ENCODE results near the gene C1orf198.

The C1orf198 gene

GRCh38 chr1:230891413-230891812 lies 23.1 kb upstream of the C1orf198 start:
- DNase-seq (ENCODE audit: low read depth), result no peak

- no peak for DNase-seq (ENCODE audit: low read depth)
Observed at GRCh38 chr1:230884646-230885045, 16.3 kb upstream of the C1orf198 start.

- no peak for DNase-seq (ENCODE audit: low read depth)
Observed at GRCh38 chr1:230883967-230884366, 15.6 kb upstream of the C1orf198 start.

GRCh38 chr1:230879778-230880177 lies 11.5 kb upstream of the C1orf198 start:
- no peak for DNase-seq (ENCODE audit: low read depth)

GRCh38 chr1:230878591-230878990 lies 10.3 kb upstream of the C1orf198 start:
- peak; percentile 68 for DNase-seq (ENCODE audit: low read depth)

GRCh38 chr1:230877924-230878590 lies 9.7 kb upstream of the C1orf198 start:
- no peak for DNase-seq (ENCODE audit: low read depth)

- DNase-seq (ENCODE audit: low read depth), result no peak
Observed at GRCh38 chr1:230877146-230877923, 9.0 kb upstream of the C1orf198 start.

GRCh38 chr1:230876660-230877059 lies 8.3 kb upstream of the C1orf198 start:
- DNase-seq (ENCODE audit: low read depth), result no peak

- DNase-seq (ENCODE audit: low read depth), result no peak
Observed at GRCh38 chr1:230875370-230875769, 7.0 kb upstream of the C1orf198 start.

- no peak for DNase-seq (ENCODE audit: low read depth)
Observed at GRCh38 chr1:230870916-230871315, 2.6 kb upstream of the C1orf198 start.

- DNase-seq (ENCODE audit: low read depth), result no peak
Observed at GRCh38 chr1:230869500-230869899, 1.2 kb upstream of the C1orf198 start.

GRCh38 chr1:230868736-230869385 lies 540 bp upstream of the C1orf198 start:
- no peak for DNase-seq (ENCODE audit: low read depth)

GRCh38 chr1:230867101-230867902 lies 1.0 kb downstream of the C1orf198 start:
- no peak for DNase-seq (ENCODE audit: low read depth)

GRCh38 chr1:230866171-230867070 lies 1.9 kb downstream of the C1orf198 start:
- DNase-seq (ENCODE audit: low read depth), result no peak

GRCh38 chr1:230865062-230865817 lies 3.1 kb downstream of the C1orf198 start:
- DNase-seq (ENCODE audit: low read depth), result no peak

- no peak for DNase-seq (ENCODE audit: low read depth)
Observed at GRCh38 chr1:230864441-230864840, 3.9 kb downstream of the C1orf198 start.

- DNase-seq (ENCODE audit: low read depth), result no peak
Observed at GRCh38 chr1:230863449-230863848, 4.9 kb downstream of the C1orf198 start.

- DNase-seq (ENCODE audit: low read depth), result no peak
Observed at GRCh38 chr1:230861970-230862595, 6.2 kb downstream of the C1orf198 start.

GRCh38 chr1:230861489-230861888 lies 6.8 kb downstream of the C1orf198 start:
- DNase-seq (ENCODE audit: low read depth), result no peak

Measured in HS-5 (cell line).